ENCODE measurements around the gene FAM20A. TPM values are rescaled to one million over a fixed set of nuclear protein-coding genes. Genes with fewer than 3 reads are reported as not detected.

Gene FAM20A
- total and polyA plus RNA-seq, 2 of the 8 experiments (the other 6 are each of a cell fraction or from before 2014, with no cell fraction given), result 3.6 to 11.9 TPM

DNA sequence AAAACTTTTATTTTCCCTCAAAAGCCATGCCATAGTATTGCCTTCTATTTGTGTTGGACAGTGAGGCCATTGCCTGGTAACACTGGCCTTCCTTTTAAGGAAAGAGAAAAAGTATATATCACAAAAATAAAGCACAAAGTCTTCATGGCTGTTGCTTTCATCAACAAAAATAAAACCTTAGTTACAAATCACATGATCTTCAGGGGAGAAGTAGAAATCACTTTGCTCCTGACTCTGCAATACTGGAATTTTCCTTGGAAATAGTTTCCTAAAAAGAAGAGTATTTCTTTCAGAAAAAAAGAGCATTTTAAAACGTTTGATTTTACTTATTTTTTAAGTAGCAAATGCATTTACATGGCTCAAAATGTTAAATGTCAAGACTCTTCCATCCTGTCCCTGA is 41.9 kb downstream of the FAM20A start:
- CTCF ChIA-PET (ENCODE audit: partially characterized antibody), result interaction anchor here (1.3 kb wide), 1 partner anchor 18 kb away, joined by 3 read pairs; no protein-coding TSS in a partner anchor
- TF ChIP-seq ATF2 (IDR thresholded peaks at IDR 0.05; ENCODE audit: low read length) (no peak), GTF2F1 (IDR thresholded peaks at IDR 0.05; ENCODE audit: borderline replicate concordance, low read depth, low read length) (no peak), KDM5A (IDR thresholded peaks at IDR 0.05; ENCODE audit: low read length) (no peak), POLR2A (IDR thresholded peaks at IDR 0.05; ENCODE audit: control extremely low read depth in 1 of 2, low read depth in 2 of 2, low read length in 2 of 2) (no peak), HDAC2 (IDR thresholded peaks at IDR 0.05; ENCODE audit: borderline replicate concordance in 1 of 2, low read depth in 2 of 2, low read length in 2 of 2) (no peak)

More for the DNA sequence above, 41.9 kb downstream of the FAM20A start:
- Histone ChIP-seq H2AK5ac (ENCODE audit: low read depth, low read length) (no peak overlapping the region), H4K91ac (replicated peaks; ENCODE audit: insufficient read length, low read length) (no peak overlapping the region), H2BK120ac (replicated peaks; ENCODE audit: low read depth, low read length) (no peak overlapping the region), H3K27ac (ENCODE audit: low read depth, low read length) (no peak overlapping the region), H3K9ac (replicated peaks in 1 of 4; ENCODE audit: extremely low read depth in 1 of 4, low read depth in 3 of 4, low read length in 3 of 4) (no peak overlapping the region), H3K23ac (ENCODE audit: insufficient read length) (no peak overlapping the region), H3K27me3 (replicated peaks in 1 of 4; ENCODE audit: control insufficient read depth in 3 of 4, extremely low read depth in 1 of 4, insufficient read depth in 3 of 4, low read length in 3 of 4) (no peaks in the 10 kb centered on the region), H3K4me3 (ENCODE audit: extremely low read depth in 1 of 4, insufficient read depth in 2 of 4, low read depth in 3 of 4, low read length in 4 of 4) (no peak overlapping the region), H3K56ac (replicated peaks; ENCODE audit: insufficient read length, low read depth, low read length) (no peak overlapping the region), H2BK12ac (ENCODE audit: low read depth, low read length) (no peak overlapping the region), H3K4me2 (ENCODE audit: insufficient read depth in 1 of 2, low read depth in 2 of 2, low read length in 2 of 2) (no peak overlapping the region), H3K4ac (replicated peaks; ENCODE audit: insufficient read length, low read depth, low read length) (no peak overlapping the region), H3K36me3 (ENCODE audit: control insufficient read depth in 2 of 4, insufficient read depth in 4 of 4, low read length in 3 of 4) (peaks cover 0 to 11% (median 4%) of the 10 kb centered on the region in 4 experiments; a peak in 4 of 8 replicates), H3K79me2 (ENCODE audit: control insufficient read depth in 1 of 2, insufficient read depth in 2 of 2, low read length in 2 of 2) (no peaks in the 10 kb centered on the region), H2AFZ (ENCODE audit: low read length) (no peak overlapping the region), H2BK20ac (ENCODE audit: low read length) (no peak overlapping the region), H3K23me2 (ENCODE audit: low read depth, low read length) (no peaks in the 10 kb centered on the region), H3K9me3 (ENCODE audit: insufficient read depth in 2 of 2, low read depth in 1 of 2, low read length in 1 of 2) (no peaks in the 10 kb centered on the region), H2BK5ac (ENCODE audit: low read depth, low read length) (no peak overlapping the region), H3K79me1 (ENCODE audit: low read depth, low read length) (no peaks in the 10 kb centered on the region), H4K5ac (ENCODE audit: insufficient read length, low read depth, low read length) (no peak overlapping the region), H3K4me1 (replicated peaks in 1 of 4; ENCODE audit: control insufficient read depth in 3 of 4, insufficient read depth in 4 of 4, low read length in 3 of 4) (no peaks in the 10 kb centered on the region), H4K20me1 (replicated peaks in 1 of 2; ENCODE audit: control insufficient read depth in 1 of 2, insufficient read depth in 2 of 2, low read length in 2 of 2) (no peaks in the 10 kb centered on the region), H4K8ac (ENCODE audit: extremely low read depth, insufficient read depth, low read length) (no peak overlapping the region), H2BK15ac (ENCODE audit: low read length) (no peak overlapping the region), H3K18ac (ENCODE audit: extremely low read depth, low read length) (no peak overlapping the region), H3K14ac (ENCODE audit: insufficient read length) (no peak overlapping the region)
- POLR2A ChIA-PET (ENCODE audit: partially characterized antibody), result no interaction called here
- FAIRE-seq (no peak), DNase-seq (ENCODE audit: low read depth in 1 of 2, low spot score in 2 of 2) (no peak)
- 36% methylated on average over 1 of the region's 1 CpG; no CpG with 5 or more reads in 1 of the 2 experiments for WGBS, 2 experiments (ENCODE audit: extremely low coverage in 1 of 2, insufficient coverage in 1 of 2, insufficient read length in 1 of 2, insufficient replicate concordance in 2 of 2, low coverage in 1 of 2, low lambda C conversion rate in 2 of 2, missing lambda C conversion rate in 1 of 2)
